Neural cell (in vitro differentiated cells): ENCODE data around the gene PYGL. TPM values are rescaled to one million over a fixed set of nuclear protein-coding genes. Genes with fewer than 3 reads are reported as not detected.

Experiments
- H2AFZ ChIP-seq: fragments of 200-600, 300-800 bp; sonication (generic), shearing (Covaris generic); 2 replicates; pipeline ENCODE4 v1.6.0; 2014; ENCODE audit warnings: low read depth, mild to moderate bottlenecking, antibody characterized with exemption, low read length, moderate library complexity
- H3F3A ChIP-seq: fragments of 200-600 bp; shearing (Covaris generic); 2 replicates; pipeline ENCODE4 v1.6.1; 2016; ENCODE audit warnings: mild to moderate bottlenecking, moderate library complexity, mixed read lengths, antibody characterized with exemption, low read length; ENCODE audit not compliant: insufficient read depth, poor library complexity, severe bottlenecking
- H3K27ac ChIP-seq: fragments of 200-600, 300-800 bp; sonication (generic), shearing (Covaris generic); 2 replicates; pipeline ENCODE4 v1.5.1; 2014; ENCODE audit warnings: mild to moderate bottlenecking, low read length, moderate library complexity
- H3K27me3 ChIP-seq: fragments of 300-800, 200-600 bp; sonication (generic), shearing (Covaris generic); 2 replicates; pipeline ENCODE4 v1.6.0; 2014; ENCODE audit warnings: mild to moderate bottlenecking, low read depth, low read length, moderate library complexity; ENCODE audit not compliant: insufficient read depth
- H3K36me3 ChIP-seq: fragments of 300-800, 200-600 bp; sonication (generic), shearing (Covaris generic); 2 replicates; pipeline ENCODE4 v1.5.1; 2014; ENCODE audit warnings: mild to moderate bottlenecking, antibody characterized with exemption, low read length, moderate library complexity; ENCODE audit not compliant: insufficient read depth
- H3K4me2 ChIP-seq: fragments of 300-800, 200-600 bp; sonication (generic), shearing (Covaris generic); 2 replicates; pipeline ENCODE4 v1.6.0; 2014; ENCODE audit warnings: mild to moderate bottlenecking, low read length
- H3K4me3 ChIP-seq: fragments of 300-800, 200-600 bp; sonication (generic), shearing (Covaris generic); 2 replicates; pipeline ENCODE4 v1.5.1; 2014; ENCODE audit warnings: mild to moderate bottlenecking, low read length, moderate library complexity
- H3K79me2 ChIP-seq: fragments of 200-600 bp; shearing (Covaris generic); replicated peaks from 2 replicates; pipeline ENCODE4 v1.6.0; 2014; ENCODE audit warnings: mild to moderate bottlenecking, low read length, moderate library complexity; ENCODE audit not compliant: insufficient read depth
- H3K9ac ChIP-seq: fragments of 300-800, 200-600 bp; sonication (generic), shearing (Covaris generic); 2 replicates; pipeline ENCODE4 v1.6.1; 2016; ENCODE audit warnings: mild to moderate bottlenecking, low read length, mixed read lengths
- H3K9me2 ChIP-seq: fragments of 200-600 bp; shearing (Covaris generic); 2 replicates; pipeline ENCODE4 v1.6.1; 2016; ENCODE audit warnings: mild to moderate bottlenecking, low read length, mixed read lengths; ENCODE audit not compliant: insufficient read depth
- H3K9me3 ChIP-seq: fragments of 200-600, 300-800 bp; sonication (generic), shearing (Covaris generic); 2 replicates; pipeline ENCODE4 v1.6.1; 2016; ENCODE audit warnings: mild to moderate bottlenecking, mixed run types, low read length, moderate library complexity, mixed read lengths
- H4K20me1 ChIP-seq: fragments of 200-600 bp; shearing (Covaris generic); 2 replicates; pipeline ENCODE4 v1.6.1; 2016; ENCODE audit warnings: mild to moderate bottlenecking, mixed run types; ENCODE audit not compliant: insufficient read depth
- EP300 ChIP-seq: fragments of 450-650 bp; conservative IDR thresholded peaks from 2 replicates; pipeline ENCODE4 v1.6.1; 2014; ENCODE audit warnings: antibody characterized with exemption, mild to moderate bottlenecking, moderate library complexity; ENCODE audit not compliant: poor library complexity, severe bottlenecking
- EZH2 ChIP-seq: fragments of 200-600, 300-800 bp; shearing (Covaris generic), sonication (generic); IDR thresholded peaks from 2 replicates; pipeline ENCODE4 v1.6.1; 2014; ENCODE audit warnings: antibody characterized with exemption, low read length, borderline replicate concordance, mild to moderate bottlenecking; ENCODE audit not compliant: insufficient read depth, poor library complexity, severe bottlenecking
- MXI1 ChIP-seq: fragments of 450-650 bp; conservative IDR thresholded peaks from 2 replicates; pipeline ENCODE4 v1.6.1; 2014; ENCODE audit warnings: antibody characterized with exemption, mild to moderate bottlenecking; ENCODE audit not compliant: poor library complexity, severe bottlenecking
- POLR2AphosphoS5 ChIP-seq: IDR thresholded peaks from 2 replicates; pipeline ENCODE4 v1.6.1; 2012
- RAD21 ChIP-seq: fragments of 450-650 bp; conservative IDR thresholded peaks from 2 replicates; pipeline ENCODE4 v1.6.1; 2014; ENCODE audit warnings: antibody characterized with exemption, mild to moderate bottlenecking, moderate library complexity
- REST ChIP-seq: IDR thresholded peaks from 2 replicates; pipeline ENCODE4 v1.6.1; 2012; ENCODE audit warnings: borderline replicate concordance
- SMC3 ChIP-seq: fragments of 450-650 bp; conservative IDR thresholded peaks from 2 replicates; pipeline ENCODE4 v1.6.1; 2014; ENCODE audit warnings: antibody characterized with exemption, mild to moderate bottlenecking, moderate library complexity; ENCODE audit not compliant: poor library complexity
- TAF1 ChIP-seq: IDR thresholded peaks from 2 replicates; pipeline ENCODE4 v1.6.1; 2012; ENCODE audit warnings: low read depth
- polyA plus RNA-seq: library from polyadenylated mRNA; depleted of rRNA; stranded (reverse); fragments of >200 nt; gene quantifications from 2 replicates; pipeline ENCODE4 v1.2.3, GENCODE V29; 2014
- TF ChIP-seq, protein P1 (sequence below): fragments of 450-650 bp; IDR thresholded peaks from 2 replicates; pipeline ENCODE4 v1.5.1; 2014; ENCODE audit warnings: antibody characterized with exemption, mild to moderate bottlenecking, moderate library complexity; ENCODE audit not compliant: poor library complexity, severe bottlenecking

PYGL gene
- polyA plus RNA-seq, 1 donor from 2014 or later = not detected

DNA sequence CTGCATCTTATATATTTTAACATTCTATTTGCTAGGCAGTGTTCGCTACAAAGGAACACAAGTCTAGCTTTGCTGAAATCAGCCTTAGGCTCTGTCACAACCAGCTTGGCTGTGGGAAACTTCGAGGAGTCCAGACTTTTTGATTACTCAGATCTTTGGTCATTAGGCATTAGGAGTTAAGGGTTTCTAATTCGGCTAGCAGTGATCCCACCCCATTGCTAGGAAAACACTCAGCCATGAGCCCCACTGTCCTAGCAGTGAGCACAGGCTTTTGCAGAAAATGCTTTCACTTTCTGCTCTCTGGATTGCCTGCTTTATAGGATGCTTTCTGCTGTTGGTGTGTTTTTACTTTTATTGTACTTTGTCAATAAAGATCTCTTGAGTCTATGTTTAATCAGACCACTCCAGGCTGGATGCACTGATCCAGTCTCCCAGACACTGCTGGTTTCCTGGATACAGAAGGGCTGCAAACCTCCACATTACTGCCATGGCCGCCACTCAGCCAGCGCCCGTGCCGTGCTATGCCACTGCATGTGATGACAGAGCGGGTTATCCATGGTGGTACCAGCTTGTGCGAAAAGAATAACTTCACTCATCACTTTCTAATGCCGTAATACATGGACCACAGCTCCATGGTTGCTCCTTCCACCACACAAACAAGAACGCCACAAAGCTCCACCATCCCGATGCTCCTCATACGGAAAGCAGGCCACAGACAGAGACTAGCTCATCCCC is 41.0 kb upstream of the PYGL start:
- TF ChIP-seq SMC3 = no peak
- TF ChIP-seq, protein P1, sequence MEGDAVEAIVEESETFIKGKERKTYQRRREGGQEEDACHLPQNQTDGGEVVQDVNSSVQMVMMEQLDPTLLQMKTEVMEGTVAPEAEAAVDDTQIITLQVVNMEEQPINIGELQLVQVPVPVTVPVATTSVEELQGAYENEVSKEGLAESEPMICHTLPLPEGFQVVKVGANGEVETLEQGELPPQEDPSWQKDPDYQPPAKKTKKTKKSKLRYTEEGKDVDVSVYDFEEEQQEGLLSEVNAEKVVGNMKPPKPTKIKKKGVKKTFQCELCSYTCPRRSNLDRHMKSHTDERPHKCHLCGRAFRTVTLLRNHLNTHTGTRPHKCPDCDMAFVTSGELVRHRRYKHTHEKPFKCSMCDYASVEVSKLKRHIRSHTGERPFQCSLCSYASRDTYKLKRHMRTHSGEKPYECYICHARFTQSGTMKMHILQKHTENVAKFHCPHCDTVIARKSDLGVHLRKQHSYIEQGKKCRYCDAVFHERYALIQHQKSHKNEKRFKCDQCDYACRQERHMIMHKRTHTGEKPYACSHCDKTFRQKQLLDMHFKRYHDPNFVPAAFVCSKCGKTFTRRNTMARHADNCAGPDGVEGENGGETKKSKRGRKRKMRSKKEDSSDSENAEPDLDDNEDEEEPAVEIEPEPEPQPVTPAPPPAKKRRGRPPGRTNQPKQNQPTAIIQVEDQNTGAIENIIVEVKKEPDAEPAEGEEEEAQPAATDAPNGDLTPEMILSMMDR = no peak
- no peak for TF ChIP-seq EP300
- TF ChIP-seq MXI1 = no peak
- no peak for TF ChIP-seq EZH2
- TF ChIP-seq TAF1 = no peak
- TF ChIP-seq POLR2AphosphoS5 = no peak
- no peak for TF ChIP-seq RAD21
- TF ChIP-seq REST = no peak
- no peak overlapping the region for H2AFZ ChIP-seq
- H3K4me3 ChIP-seq = no peak overlapping the region
- H3K27me3 ChIP-seq = no peaks in the 10 kb centered on the region
- H3K27ac ChIP-seq = no peak overlapping the region
- no peaks in the 10 kb centered on the region for H3F3A ChIP-seq
- H4K20me1 ChIP-seq = no peaks in the 10 kb centered on the region
- H3K79me2 ChIP-seq = no peaks in the 10 kb centered on the region
- no peak overlapping the region for H3K9ac ChIP-seq
- H3K36me3 ChIP-seq = no peaks in the 10 kb centered on the region
- H3K9me3 ChIP-seq = no peaks in the 10 kb centered on the region
- H3K9me2 ChIP-seq = no peaks in the 10 kb centered on the region
- no peak overlapping the region for H3K4me2 ChIP-seq

DNA sequence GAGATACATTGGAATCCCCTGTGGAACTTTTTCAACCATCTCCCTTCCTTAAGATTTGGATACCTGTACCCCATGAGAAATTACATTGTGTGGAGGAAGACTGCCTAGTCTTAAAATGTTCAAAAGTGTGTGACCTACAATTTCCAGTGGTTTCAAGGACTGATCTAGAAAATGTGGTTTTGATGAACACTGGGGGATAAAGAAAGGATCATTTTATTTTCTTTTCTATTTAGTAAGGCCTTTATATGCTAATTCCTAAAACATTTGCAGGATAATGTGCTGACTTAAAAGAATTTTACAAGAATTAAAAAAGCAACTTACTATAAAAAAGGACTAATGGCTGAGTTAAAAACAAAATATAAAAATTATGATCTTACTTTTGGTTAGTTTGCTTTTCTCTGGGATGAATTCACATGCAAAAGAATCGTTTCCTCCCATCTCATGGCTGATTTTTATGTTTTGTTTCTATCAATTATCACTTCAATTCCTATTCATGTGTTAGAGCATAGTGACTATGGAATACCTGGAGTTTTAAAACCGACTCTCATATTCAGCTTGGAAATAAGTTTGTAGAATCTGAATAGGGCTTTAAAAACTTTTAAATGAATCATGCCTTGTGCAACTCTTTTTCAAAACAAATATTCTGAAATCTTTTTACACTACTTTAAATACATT is 39.9 kb upstream of the PYGL start:
- H3K9me3 ChIP-seq = no peaks in the 10 kb centered on the region
- H2AFZ ChIP-seq = no peak overlapping the region
- no peaks in the 10 kb centered on the region for H3K27me3 ChIP-seq
- H3K4me3 ChIP-seq = no peak overlapping the region
- H3K79me2 ChIP-seq = no peaks in the 10 kb centered on the region
- no peaks in the 10 kb centered on the region for H3K36me3 ChIP-seq
- no peak overlapping the region for H3K27ac ChIP-seq
- H3K4me2 ChIP-seq = no peak overlapping the region
- H3K9ac ChIP-seq = no peak overlapping the region
- no peaks in the 10 kb centered on the region for H3K9me2 ChIP-seq
- no peaks in the 10 kb centered on the region for H4K20me1 ChIP-seq
- no peak for TF ChIP-seq SMC3
- no peak for TF ChIP-seq TAF1
- H3F3A ChIP-seq = no peaks in the 10 kb centered on the region
